Duodenal mucosa (tissue), 2 donors: ENCODE data around the gene GALNS.
A peak's percentile ranks its signal among the peaks of the same experiment; 100 is the strongest.

Experiments
- H3K27ac ChIP-seq: one replicate; pipeline ENCODE4 v1.7.0; 2013; ENCODE audit warnings: low read depth, low read length
- H3K27me3 ChIP-seq, 2 donors: one replicate each; pipeline ENCODE4 v1.7.0; 2013; ENCODE audit warnings: low read length in 2 of 2, control low read depth in 1 of 2; ENCODE audit not compliant: insufficient read depth in 2 of 2, control insufficient read depth in 1 of 2
- H3K36me3 ChIP-seq, 2 donors: one replicate each; pipeline ENCODE4 v1.7.0; 2013; ENCODE audit warnings: low read length in 2 of 2, control low read depth in 1 of 2; ENCODE audit not compliant: insufficient read depth in 2 of 2, control insufficient read depth in 1 of 2
- H3K4me1 ChIP-seq, 2 donors: one replicate each; pipeline ENCODE4 v1.7.0; 2013; ENCODE audit warnings: low read length in 2 of 2, control low read depth in 1 of 2; ENCODE audit not compliant: insufficient read depth in 2 of 2, control insufficient read depth in 1 of 2
- H3K4me3 ChIP-seq, 2 donors: one replicate each; pipeline ENCODE4 v1.7.0; 2013; ENCODE audit warnings: low read length in 2 of 2, low read depth in 1 of 2
- H3K9ac ChIP-seq, 2 donors: one replicate each; pipeline ENCODE4 v1.7.0; 2013; ENCODE audit warnings: low read length in 2 of 2, low read depth in 1 of 2
- H3K9me3 ChIP-seq, 2 donors: one replicate each; pipeline ENCODE4 v1.7.0; 2013; ENCODE audit warnings: low read length in 2 of 2, control low read depth in 1 of 2; ENCODE audit not compliant: control insufficient read depth in 1 of 2

GALNS gene

GRCh38 chr16:88835818-88836217 is 20.9 kb downstream of the GALNS start:
- Histone ChIP-seq H3K4me1 (no peaks in the 10 kb centered on the region), H3K9ac (no peak overlapping the region), H3K9me3 (no peaks in the 10 kb centered on the region), H3K4me3 (no peak overlapping the region), H3K27me3 (no peaks in the 10 kb centered on the region), H3K36me3 (peaks cover 0 to 35% of the 10 kb centered on the region in 2 donors), H3K27ac (no peak overlapping the region)

DNA sequence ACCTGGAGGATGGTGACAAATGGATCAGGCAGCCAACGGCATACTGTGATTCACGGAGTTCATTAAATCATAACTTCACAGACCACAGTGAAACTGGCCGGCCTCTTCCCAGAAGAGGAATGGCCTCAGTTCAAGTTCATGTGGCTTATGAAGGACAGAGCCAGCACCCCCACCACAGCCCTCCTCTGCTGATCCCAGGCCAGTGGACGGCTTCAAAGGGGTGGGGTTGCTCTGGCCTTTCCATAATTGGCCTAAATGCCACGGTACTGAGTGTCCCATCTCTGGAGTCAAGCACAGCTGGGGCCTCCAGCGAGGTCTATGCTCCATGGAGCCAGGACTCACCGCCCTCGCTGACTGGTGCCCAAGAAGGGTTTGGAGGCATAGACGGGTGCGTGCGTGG is 21.4 kb downstream of the GALNS start:
- Histone ChIP-seq H3K9ac (no peak overlapping the region), H3K9me3 (no peaks in the 10 kb centered on the region), H3K4me1 (no peaks in the 10 kb centered on the region), H3K27ac (no peak overlapping the region), H3K4me3 (peak overlapping the region in 1 of 2 donors; percentile 13), H3K36me3 (peaks cover 0 to 31% of the 10 kb centered on the region in 2 donors), H3K27me3 (no peaks in the 10 kb centered on the region)

GRCh38 chr16:88834670-88835069 is 22.1 kb downstream of the GALNS start:
- no peaks in the 10 kb centered on the region for H3K4me1 ChIP-seq
- no peak overlapping the region for H3K9ac ChIP-seq
- H3K27me3 ChIP-seq: no peaks in the 10 kb centered on the region
- no peak overlapping the region for H3K27ac ChIP-seq
- peak overlapping the region in 1 of 2 donors; percentile 13 for H3K4me3 ChIP-seq
- H3K36me3 ChIP-seq: peaks cover 0 to 24% of the 10 kb centered on the region in 2 donors
- H3K9me3 ChIP-seq: no peaks in the 10 kb centered on the region

DNA sequence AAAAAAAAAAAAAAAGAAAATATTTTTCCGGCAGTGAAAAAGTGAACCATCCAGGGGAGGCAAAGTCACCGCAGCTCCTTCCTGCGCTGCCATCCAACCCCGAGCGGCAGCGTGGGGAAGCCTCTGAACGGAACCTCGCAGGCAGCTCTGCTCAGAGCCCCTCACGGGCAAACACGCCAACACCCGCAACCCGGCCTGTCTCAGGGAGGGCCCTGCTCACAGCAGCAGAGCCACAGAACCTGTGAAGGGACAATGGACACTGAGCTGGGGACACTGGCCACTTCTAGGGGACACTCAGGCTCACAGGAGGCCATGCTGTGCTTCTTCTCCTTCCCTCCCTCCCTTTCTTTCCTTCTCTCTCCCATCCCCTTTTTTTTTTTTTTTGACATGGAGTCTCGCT is 23.7 kb downstream of the GALNS start:
- Histone ChIP-seq H3K9ac (no peak overlapping the region), H3K27ac (no peak overlapping the region), H3K9me3 (no peaks in the 10 kb centered on the region), H3K4me3 (no peak overlapping the region), H3K4me1 (no peaks in the 10 kb centered on the region), H3K36me3 (peaks cover 0 to 14% of the 10 kb centered on the region in 2 donors), H3K27me3 (no peaks in the 10 kb centered on the region)

DNA sequence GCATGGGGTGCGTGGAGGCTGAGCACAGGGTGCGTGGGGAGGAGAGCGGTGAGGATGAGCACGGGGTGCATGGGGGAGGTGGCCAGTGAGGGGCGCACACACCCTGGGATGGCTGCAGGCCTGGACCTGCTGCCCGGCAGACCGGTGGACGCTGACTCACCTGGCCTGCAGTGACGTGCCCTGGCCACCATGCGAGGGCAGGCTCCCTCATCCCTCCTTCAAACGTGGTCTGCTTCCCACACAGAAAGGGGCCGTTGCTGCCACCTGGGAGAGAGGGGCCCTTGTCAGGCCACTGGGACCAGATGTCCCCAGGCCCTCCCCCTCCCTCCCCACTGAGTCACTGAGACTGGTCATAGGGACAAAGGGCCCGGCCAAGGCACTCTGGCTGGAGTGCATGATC is 24.9 kb downstream of the GALNS start:
- Histone ChIP-seq H3K27ac (no peak overlapping the region), H3K4me1 (no peaks in the 10 kb centered on the region), H3K4me3 (no peak overlapping the region), H3K27me3 (no peaks in the 10 kb centered on the region), H3K9ac (no peak overlapping the region), H3K36me3 (peaks cover 0 to 18% of the 10 kb centered on the region in 2 donors), H3K9me3 (no peaks in the 10 kb centered on the region)

DNA sequence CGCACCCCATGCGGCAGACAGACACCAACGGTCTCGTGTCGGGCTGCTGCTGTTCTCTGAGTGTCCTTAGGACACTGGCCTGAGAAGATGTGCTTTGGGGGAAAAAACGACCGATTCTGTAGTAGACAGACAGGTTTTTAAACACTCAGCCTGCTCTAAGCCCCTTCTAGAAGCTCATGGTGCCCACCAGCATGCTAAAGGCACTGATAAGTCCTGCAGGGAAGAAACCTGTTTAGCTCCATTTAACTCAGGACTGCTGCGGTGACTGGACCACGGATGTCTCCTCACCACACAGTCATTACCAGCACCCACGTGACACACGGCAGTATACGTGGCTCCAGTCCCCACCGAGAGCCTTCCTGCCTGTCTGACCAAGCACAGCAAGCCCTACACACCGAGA is 26.0 kb downstream of the GALNS start:
- Histone ChIP-seq H3K9ac (no peak overlapping the region), H3K27ac (no peak overlapping the region), H3K27me3 (no peaks in the 10 kb centered on the region), H3K4me3 (no peak overlapping the region), H3K4me1 (no peaks in the 10 kb centered on the region), H3K9me3 (no peaks in the 10 kb centered on the region), H3K36me3 (peaks cover 0 to 18% of the 10 kb centered on the region in 2 donors)

DNA sequence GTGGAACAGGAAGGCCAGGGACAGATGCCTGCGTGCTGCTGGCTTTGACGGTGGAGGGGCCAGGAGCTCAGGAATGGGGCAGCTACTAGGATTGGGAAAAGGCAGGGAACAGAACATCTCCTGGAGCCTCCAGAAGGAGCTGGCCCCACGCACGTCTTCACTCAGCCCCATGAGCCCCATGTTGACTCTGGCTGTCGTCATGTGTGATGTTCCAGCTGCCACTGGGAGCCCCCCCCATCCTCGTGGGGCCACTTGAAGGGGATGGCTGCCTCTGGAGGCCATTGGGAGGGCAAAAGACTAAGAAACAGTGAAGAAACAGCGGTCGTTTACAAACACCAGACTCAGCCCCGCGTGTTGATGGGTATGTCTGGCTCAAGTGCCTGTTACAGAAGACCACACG is 26.5 kb downstream of the GALNS start:
- no peaks in the 10 kb centered on the region for H3K9me3 ChIP-seq
- peaks cover 0 to 13% of the 10 kb centered on the region in 2 donors for H3K36me3 ChIP-seq
- H3K9ac ChIP-seq: no peak overlapping the region
- H3K27ac ChIP-seq: no peak overlapping the region
- H3K27me3 ChIP-seq: no peaks in the 10 kb centered on the region
- no peaks in the 10 kb centered on the region for H3K4me1 ChIP-seq
- H3K4me3 ChIP-seq: no peak overlapping the region

DNA sequence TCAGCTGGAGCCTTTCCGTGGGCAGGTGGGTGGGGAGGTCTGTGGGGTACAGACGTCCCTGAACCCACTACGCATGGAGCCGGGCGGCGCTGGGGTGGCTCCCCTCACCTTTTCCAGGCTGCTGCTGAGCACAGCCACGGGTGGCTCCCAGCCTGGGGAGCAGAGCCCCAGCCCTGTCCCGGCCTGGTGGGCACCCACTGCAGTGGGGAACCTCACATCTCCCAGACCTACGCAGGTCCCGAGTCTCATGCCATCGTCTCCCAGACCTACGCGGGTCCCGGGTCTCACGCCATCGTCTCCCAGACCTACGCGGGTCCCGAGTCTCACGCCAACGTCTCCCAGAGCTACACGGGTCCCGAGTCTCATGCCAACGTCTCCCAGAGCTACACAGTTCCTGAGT is 28.0 kb downstream of the GALNS start:
- Histone ChIP-seq H3K27me3 (no peaks in the 10 kb centered on the region), H3K4me1 (no peaks in the 10 kb centered on the region), H3K36me3 (peaks cover 0 to 8% of the 10 kb centered on the region in 2 donors), H3K27ac (no peak overlapping the region), H3K9me3 (no peaks in the 10 kb centered on the region), H3K9ac (no peak overlapping the region), H3K4me3 (no peak overlapping the region)

DNA sequence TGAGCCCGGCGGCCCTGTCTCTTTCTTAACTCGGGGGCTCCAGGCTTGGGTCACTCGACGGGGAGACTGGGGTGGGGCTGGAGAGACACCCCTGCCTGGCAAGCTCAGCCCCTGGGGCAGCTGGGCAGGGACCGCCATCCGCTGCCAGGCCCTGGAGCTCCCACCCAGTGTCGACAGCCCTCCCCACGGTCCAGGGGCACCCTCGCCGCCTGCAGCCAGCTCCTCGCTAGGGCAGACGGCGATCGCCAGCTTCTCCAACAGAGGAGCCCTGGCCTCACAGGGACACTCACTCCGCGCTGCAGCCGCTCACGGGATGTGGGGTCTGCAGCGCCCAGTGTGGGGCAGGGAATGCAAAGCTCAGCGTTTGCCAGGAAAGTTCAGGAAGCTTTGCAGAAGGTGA is 29.0 kb downstream of the GALNS start:
- peaks cover 0 to 11% of the 10 kb centered on the region in 2 donors for H3K36me3 ChIP-seq

GRCh38 chr16:88826070-88826840 is 30.5 kb downstream of the GALNS start:
- Histone ChIP-seq H3K27me3 (no peaks in the 10 kb centered on the region), H3K9ac (no peak overlapping the region), H3K27ac (no peak overlapping the region), H3K4me1 (no peaks in the 10 kb centered on the region), H3K9me3 (no peaks in the 10 kb centered on the region), H3K4me3 (no peak overlapping the region), H3K36me3 (peaks cover 0 to 24% of the 10 kb centered on the region in 2 donors)

More for the DNA sequence above, 29.0 kb downstream of the GALNS start:
- Histone ChIP-seq H3K4me1 (no peaks in the 10 kb centered on the region), H3K27me3 (no peaks in the 10 kb centered on the region), H3K27ac (no peak overlapping the region), H3K9me3 (no peaks in the 10 kb centered on the region), H3K9ac (no peak overlapping the region), H3K4me3 (no peak overlapping the region)
